GM12878 (cell line): Measurements from ENCODE around the gene GRAPL. TPM values are rescaled to one million over a fixed set of nuclear protein-coding genes. Genes with fewer than 3 reads are reported as not detected.
"Not testable (repeated sequence)": the region's sequence is repeated elsewhere in the genome, so short reads cannot be mapped to it uniquely, and the experiment has no call there.

ENCODE experiments used
- ATAC-seq: fragments of 200-7000 bp; cut with Tn5 transposase; 3 replicates; pipeline ENCODE4 v1.9.1; 2020; ENCODE audit warnings: mild to moderate bottlenecking, moderate library complexity
- BruUV-seq: library from RNA; stranded (reverse); fragments of 400-500 nt; replicated peaks from 2 replicates; lab custom pipeline; 2021; lab: Mats Ljungman, UMichigan
- CTCF ChIA-PET: fragments of 300-600 bp; sonication (Branson Sonifier 250); formaldehyde crosslinking; extraction: SDS; loops from one replicate; lab custom pipeline; 2021; ENCODE audit warnings: inconsistent platforms; lab: Yijun Ruan, JAX
- POLR2A ChIA-PET: fragments of 350-600 bp; formaldehyde crosslinking; extraction: SDS; loops from one replicate; lab custom pipeline; 2021; ENCODE audit warnings: inconsistent platforms; lab: Charles Lee
- RAD21 ChIA-PET: fragments of 300-600 bp; sonication (Branson Sonifier 250); formaldehyde crosslinking; loops from one replicate; lab custom pipeline; 2023; ENCODE audit warnings: antibody characterized with exemption; ENCODE audit not compliant: unreplicated experiment; lab: Charles Lee
- SMC1A ChIA-PET: fragments of 300-600 bp; sonication (Branson Sonifier 250); formaldehyde crosslinking; loops from one replicate; lab custom pipeline; 2023; ENCODE audit not compliant: unreplicated experiment, uncharacterized antibody; lab: Charles Lee
- DNase-seq: peaks from one replicate; pipeline ENCODE4 v3.0.0-alpha.2; 2011; ENCODE audit warnings: low read depth, low spot score
- FAIRE-seq: peaks from 3 replicates; lab custom pipeline; 2011; peaks lifted over from hg19 to GRCh38; lab: Jason Lieb, UNC
- H2AFZ ChIP-seq: 2 replicates; pipeline ENCODE4 v1.6.0; 2011; ENCODE audit warnings: low read depth, low read length, control low read depth; ENCODE audit not compliant: control insufficient read depth
- H3K27ac ChIP-seq: 2 replicates; pipeline ENCODE4 v1.5.1; 2011; ENCODE audit warnings: control low read depth; ENCODE audit not compliant: control insufficient read depth, insufficient read depth
- H3K27me3 ChIP-seq, 2 experiments: replicated peaks in 1 of 2; 2 replicates each; pipeline versions ENCODE4 v1.6.0 to v1.6.1; 2011; ENCODE audit warnings: low read length in 1 of 2; ENCODE audit not compliant: control insufficient read depth in 2 of 2, insufficient read depth in 2 of 2
- H3K36me3 ChIP-seq, 2 experiments: 2 replicates each; pipeline ENCODE4 v1.5.1; 2011; ENCODE audit warnings: low read length in 1 of 2; ENCODE audit not compliant: control insufficient read depth in 2 of 2, insufficient read depth in 2 of 2
- H3K4me1 ChIP-seq: 2 replicates; pipeline ENCODE4 v1.6.1; 2011; ENCODE audit warnings: mild to moderate bottlenecking, low read length, moderate library complexity, mixed read lengths; ENCODE audit not compliant: control insufficient read depth, insufficient read depth
- H3K4me2 ChIP-seq: 2 replicates; pipeline ENCODE4 v1.6.0; 2011; ENCODE audit warnings: control low read depth; ENCODE audit not compliant: control insufficient read depth, insufficient read depth
- H3K4me3 ChIP-seq: fragments of 200-600 bp; sonication (generic); 2 replicates; pipeline ENCODE4 v1.5.1; 2016
- H3K79me2 ChIP-seq: 2 replicates; pipeline ENCODE4 v1.6.0; 2011; ENCODE audit warnings: low read length; ENCODE audit not compliant: control insufficient read depth, insufficient read depth
- H3K9ac ChIP-seq: 2 replicates; pipeline ENCODE4 v1.8.0; 2011; ENCODE audit warnings: low read length, control low read depth, mixed read lengths; ENCODE audit not compliant: control insufficient read depth, insufficient read depth
- H3K9me3 ChIP-seq: replicated peaks from 3 replicates; pipeline ENCODE4 v1.5.1; 2011; ENCODE audit warnings: mild to moderate bottlenecking, low read length; ENCODE audit not compliant: control insufficient read depth, insufficient read depth
- H4K20me1 ChIP-seq: 2 replicates; pipeline ENCODE4 v1.6.0; 2011; ENCODE audit not compliant: control insufficient read depth, insufficient read depth
- WGBS: methylation state at CpG from one replicate; pipeline ENCODE4 v1.1.6; 2016; ENCODE audit warnings: low lambda C conversion rate; ENCODE audit not compliant: insufficient replicate concordance, insufficient coverage; ENCODE audit errors: missing lambda C conversion rate; 5-methylcytosine and 5-hydroxymethylcytosine counted together
- in situ Hi-C: fragments of 300-500 bp; cut with MboI; formaldehyde crosslinking; loops from 9 replicates; pipeline ENCODE4 v1.14.3; 2018; ENCODE audit warnings: mixed read lengths
- intact Hi-C: fragments of 100-400 bp; cut with micrococcal nuclease; formaldehyde crosslinking; loops from one replicate; pipeline ENCODE4 v1.14.2; 2022; ENCODE audit not compliant: unreplicated experiment
- polyA plus RNA-seq, 11 experiments: library from polyadenylated mRNA; depleted of rRNA in 4 of 11; unstranded in 6 of 11; stranded (reverse) in 5 of 11; fragments of >200 nt; fragmentation: Nextera tagmentation in 4 of 11; fragmentation: Illumina TruSeq in 1 of 11; extraction: Ambion mirVana in 4 of 11; extraction: Trizol in 1 of 11; gene quantifications; 1 replicate in 1 of 11; 2 replicates in 10 of 11; pipeline versions ENCODE4 v1.2.1 to v1.2.3, GENCODE V29; 2011 to 2016; ENCODE audit warnings: inconsistent platforms in 2 of 11, missing spikeins in 2 of 11, low read depth in 1 of 11
- total RNA-seq, 4 experiments: library from RNA; depleted of rRNA in 3 of 4; stranded (reverse); fragments of >200 nt in 3 of 4; fragmentation: Illumina TruSeq in 1 of 4; extraction: Trizol in 1 of 4; gene quantifications; 2 replicates each; pipeline versions ENCODE4 v1.2.1 to v1.2.3, GENCODE V29; 2013 to 2021

Gene GRAPL
- total and polyA plus RNA-seq, 10 of the 15 experiments (the other 5 are each of a cell fraction or from before 2014, with no cell fraction given) = 1.5 to 63.2 (median 14.4) TPM

- H3K4me1 ChIP-seq, H3K36me3 ChIP-seq, H3K27me3 ChIP-seq, FAIRE-seq, BruUV-seq, intact Hi-C loops, H3K9ac ChIP-seq, SMC1A ChIA-PET, H3K79me2 ChIP-seq, H2AFZ ChIP-seq, RAD21 ChIA-PET, H3K27ac ChIP-seq, DNase-seq, H4K20me1 ChIP-seq, POLR2A ChIA-PET, CTCF ChIA-PET, H3K9me3 ChIP-seq, H3K4me2 ChIP-seq, in situ Hi-C loops, H3K4me3 ChIP-seq: not testable (repeated sequence)
- ATAC-seq = peak; percentile 12
- WGBS = no CpG with 5 or more reads among the region's 9 CpGs
These were observed 2.1 kb downstream of the GRAPL start for GRCh38 chr17:19129500-19129899.

- ATAC-seq = peak; percentile 27
- CTCF ChIA-PET, RAD21 ChIA-PET, FAIRE-seq, H3K9ac ChIP-seq, BruUV-seq, H4K20me1 ChIP-seq, H2AFZ ChIP-seq, H3K36me3 ChIP-seq, H3K4me2 ChIP-seq, H3K27me3 ChIP-seq, intact Hi-C loops, in situ Hi-C loops, H3K27ac ChIP-seq, H3K9me3 ChIP-seq, DNase-seq, H3K4me3 ChIP-seq, SMC1A ChIA-PET, H3K4me1 ChIP-seq, H3K79me2 ChIP-seq, POLR2A ChIA-PET: not testable (repeated sequence)
- WGBS = no CpG with 5 or more reads among the region's 8 CpGs
These were observed 3.7 kb downstream of the GRAPL start for GRCh38 chr17:19131108-19131507.

GRCh38 chr17:19131772-19132171 lies 4.4 kb downstream of the GRAPL start:
- POLR2A ChIA-PET, H4K20me1 ChIP-seq, in situ Hi-C loops, H3K9ac ChIP-seq, H3K27me3 ChIP-seq, DNase-seq, H3K9me3 ChIP-seq, BruUV-seq, H3K4me2 ChIP-seq, H3K4me3 ChIP-seq, RAD21 ChIA-PET, SMC1A ChIA-PET, H3K79me2 ChIP-seq, H3K27ac ChIP-seq, H2AFZ ChIP-seq, H3K4me1 ChIP-seq, FAIRE-seq, intact Hi-C loops, H3K36me3 ChIP-seq, CTCF ChIA-PET: not testable (repeated sequence)
- peak; percentile 31 for ATAC-seq
- no CpG with 5 or more reads among the region's 14 CpGs for whole genome bisulfite sequencing

- FAIRE-seq, H3K27ac ChIP-seq, H2AFZ ChIP-seq, RAD21 ChIA-PET, SMC1A ChIA-PET, H3K36me3 ChIP-seq, DNase-seq, H3K9me3 ChIP-seq, H3K4me2 ChIP-seq, CTCF ChIA-PET, H3K4me1 ChIP-seq, POLR2A ChIA-PET, H3K27me3 ChIP-seq, H3K79me2 ChIP-seq, H4K20me1 ChIP-seq, H3K4me3 ChIP-seq, H3K9ac ChIP-seq, in situ Hi-C loops, intact Hi-C loops: not testable (repeated sequence)
- WGBS = no CpG with 5 or more reads among the region's 9 CpGs
- 0 out of 3 replicates have a peak, but pooled peaks have one; percentile 0 for ATAC-seq
- TSS peak; percentile 41 for BruUV-seq
These were observed 6.4 kb downstream of the GRAPL start for GRCh38 chr17:19133793-19134192.
